Upper lobe of left lung (tissue), 6 donors: ENCODE measurements around the gene FOXD1. TPM values are rescaled to one million over a fixed set of nuclear protein-coding genes. Genes with fewer than 3 reads are reported as not detected.
"Not testable (repeated sequence)": the region's sequence is repeated elsewhere in the genome, so short reads cannot be mapped to it uniquely, and the experiment has no call there.

Experiments used
- ATAC-seq, 2 donors: fragments of 200-7000 bp; cut with Tn5 transposase; one replicate each; pipeline ENCODE4 v1.9.1; 2022; ENCODE audit warnings: mild to moderate bottlenecking in 2 of 2, moderate library complexity in 2 of 2; ENCODE audit not compliant: low FRiP score in 2 of 2
- DNase-seq, 2 donors: peaks; one replicate each; pipeline ENCODE4 v3.0.0-alpha.2; 2019 to 2020
- H3K27ac ChIP-seq, 4 donors: fragments of 200-600 bp; sonication (generic); one replicate each; pipeline ENCODE4 v1.5.1; 2016 to 2019
- H3K27me3 ChIP-seq, 4 donors: fragments of 200-600 bp; sonication (generic); one replicate each; pipeline ENCODE4 v1.5.1; 2017 to 2019
- H3K36me3 ChIP-seq, 4 donors: fragments of 200-600 bp; sonication (generic); one replicate each; pipeline ENCODE4 v1.5.1; 2016 to 2019
- H3K4me1 ChIP-seq, 4 donors: fragments of 200-600 bp; sonication (generic); one replicate each; pipeline ENCODE4 v1.5.1; 2018 to 2019
- H3K4me3 ChIP-seq, 4 donors: fragments of 200-600 bp; sonication (generic); one replicate each; pipeline ENCODE4 v1.5.1; 2017 to 2019; ENCODE audit warnings: mild to moderate bottlenecking in 2 of 4, moderate library complexity in 1 of 4
- H3K9me3 ChIP-seq, 4 donors: fragments of 200-600 bp; sonication (generic); one replicate each; pipeline ENCODE4 v1.5.1; 2018 to 2019
- CTCF ChIP-seq, 6 experiments: fragments of 450-650 bp in 4 of 6; fragments of 200-600 bp in 2 of 6; sonication (generic) in 2 of 6; IDR thresholded peaks; one replicate each; pipeline ENCODE4 v1.5.1; 2016 to 2019; ENCODE audit warnings: antibody characterized with exemption in 6 of 6
- EP300 ChIP-seq, 4 donors: sonication (generic); formaldehyde crosslinking; IDR thresholded peaks; one replicate each; pipeline ENCODE4 v1.5.1; 2017; ENCODE audit warnings: antibody characterized with exemption in 4 of 4, control low read depth in 2 of 4
- POLR2A ChIP-seq, 4 donors: fragments of 450-650 bp; IDR thresholded peaks; one replicate each; pipeline ENCODE4 v1.5.1; 2016 to 2017; ENCODE audit warnings: antibody characterized with exemption in 4 of 4, mild to moderate bottlenecking in 2 of 4
- POLR2AphosphoS5 ChIP-seq, 2 donors: sonication (generic); formaldehyde crosslinking; IDR thresholded peaks; one replicate each; pipeline ENCODE4 v1.5.1; 2017; ENCODE audit warnings: antibody characterized with exemption in 2 of 2
- WGBS, 2 donors: methylation state at CpG; one replicate each; pipeline ENCODE4 v1.1.5; 2017 to 2018; 5-methylcytosine and 5-hydroxymethylcytosine counted together
- total RNA-seq, 6 donors: library from RNA; depleted of rRNA in 4 of 6; stranded (reverse); fragments of >200 nt in 4 of 6; gene quantifications; one replicate each; pipeline versions ENCODE4 v1.1.0 to v1.2.1, GENCODE V29; 2016 to 2021
- donor health status: DM: no; HTN: no; CAD: no; lungs with moderate emphysema.
- donor health status: DM: no; HTN: yes; CAD: no; lungs with severe emphysema.

FOXD1 gene
- total RNA-seq, 6 donors from 2014 or later: 0.54 to 0.79 (median 0.67) TPM; not detected in 2

- no peak for DNase-seq
- TF ChIP-seq CTCF (IDR thresholded peaks at IDR 0.05) (no peak), POLR2AphosphoS5 (IDR thresholded peaks at IDR 0.05) (no peak), EP300 (IDR thresholded peaks at IDR 0.05) (no peak), POLR2A (IDR thresholded peaks at IDR 0.05) (no peak)
- no peaks in the 10 kb centered on the region for H3K4me1 ChIP-seq
- ATAC-seq: peak; percentile 46 to 84
- H3K9me3 ChIP-seq: no peaks in the 10 kb centered on the region
- H3K36me3 ChIP-seq: no peaks in the 10 kb centered on the region
- no peak overlapping the region for H3K4me3 ChIP-seq
- H3K27ac ChIP-seq: no peak overlapping the region
- WGBS, 2 donors: 53 to 56% methylated on average over 7 of the region's 7 CpGs
- H3K27me3 ChIP-seq: no peaks in the 10 kb centered on the region
Measured at GRCh38 chr5:73464016-73464745, 15.6 kb upstream of the FOXD1 start.

- DNase-seq (no peak), ATAC-seq (no peak)
- no peaks in the 10 kb centered on the region for H3K36me3 ChIP-seq
- WGBS, 2 donors: 78 to 87% methylated on average over 1 of the region's 1 CpG
- H3K4me1 ChIP-seq: no peaks in the 10 kb centered on the region
- TF ChIP-seq EP300 (IDR thresholded peaks at IDR 0.05) (no peak), POLR2A (IDR thresholded peaks at IDR 0.05) (no peak), CTCF (IDR thresholded peaks at IDR 0.05) (no peak), POLR2AphosphoS5 (IDR thresholded peaks at IDR 0.05) (no peak)
- peaks cover 0 to 2% (median 0%) of the 10 kb centered on the region in 4 donors for H3K27me3 ChIP-seq
- no peak overlapping the region for H3K4me3 ChIP-seq
- no peak overlapping the region for H3K27ac ChIP-seq
- no peaks in the 10 kb centered on the region for H3K9me3 ChIP-seq
Measured at GRCh38 chr5:73460133-73460532, 11.6 kb upstream of the FOXD1 start.

- no peaks in the 10 kb centered on the region for H3K4me1 ChIP-seq
- ATAC-seq (no peak), DNase-seq (no peak)
- peaks cover 0 to 2% (median 0%) of the 10 kb centered on the region in 4 donors for H3K27me3 ChIP-seq
- no peaks in the 10 kb centered on the region for H3K9me3 ChIP-seq
- H3K36me3 ChIP-seq: no peaks in the 10 kb centered on the region
- 63 to 75% methylated on average over 1 of the region's 1 CpG for WGBS, 2 donors
- no peak overlapping the region for H3K27ac ChIP-seq
- TF ChIP-seq CTCF (IDR thresholded peaks at IDR 0.05) (no peak), EP300 (IDR thresholded peaks at IDR 0.05) (no peak), POLR2AphosphoS5 (IDR thresholded peaks at IDR 0.05) (no peak), POLR2A (IDR thresholded peaks at IDR 0.05) (no peak)
- H3K4me3 ChIP-seq: no peak overlapping the region
Measured at GRCh38 chr5:73459366-73459765, 10.8 kb upstream of the FOXD1 start.

- 83 to 87% methylated on average over 1 of the region's 1 CpG for WGBS, 2 donors
- H3K4me1 ChIP-seq, H3K27ac ChIP-seq, ATAC-seq, H3K4me3 ChIP-seq, DNase-seq, H3K36me3 ChIP-seq, H3K9me3 ChIP-seq: not testable (repeated sequence)
- peaks cover 0 to 25% (median 11%) of the 10 kb centered on the region in 4 donors for H3K27me3 ChIP-seq
Measured at GRCh38 chr5:73456462-73456861, 7.9 kb upstream of the FOXD1 start.

GRCh38 chr5:73454379-73455036 is 5.9 kb upstream of the FOXD1 start:
- H3K27me3 ChIP-seq: peaks cover 0 to 43% (median 21%) of the 10 kb centered on the region in 4 donors
- peak in 1 of 2 donors; percentile 60 for ATAC-seq

More at GRCh38 chr5:73454379-73455036, 5.9 kb upstream of the FOXD1 start:
- no peaks in the 10 kb centered on the region for H3K36me3 ChIP-seq
- TF ChIP-seq EP300 (IDR thresholded peaks at IDR 0.05) (no peak), POLR2AphosphoS5 (IDR thresholded peaks at IDR 0.05) (no peak), CTCF (IDR thresholded peaks at IDR 0.05) (peak; percentile 39 to 78 (median 46)), POLR2A (IDR thresholded peaks at IDR 0.05) (no peak)
- H3K9me3 ChIP-seq: no peaks in the 10 kb centered on the region
- DNase-seq: peak in 1 of 2 donors; percentile 32
- H3K27ac ChIP-seq: no peak overlapping the region
- H3K4me1 ChIP-seq: peaks cover 7 to 11% (median 8%) of the 10 kb centered on the region in 4 donors
- H3K4me3 ChIP-seq: no peak overlapping the region
- 42 to 44% methylated on average over 6 of the region's 6 CpGs for WGBS, 2 donors
